ENCODE results near the gene NCK1.
"Not testable (repeated sequence)": the region's sequence is repeated elsewhere in the genome, so short reads cannot be mapped to it uniquely, and the experiment has no call there.

- TF ChIP-seq, protein P1, sequence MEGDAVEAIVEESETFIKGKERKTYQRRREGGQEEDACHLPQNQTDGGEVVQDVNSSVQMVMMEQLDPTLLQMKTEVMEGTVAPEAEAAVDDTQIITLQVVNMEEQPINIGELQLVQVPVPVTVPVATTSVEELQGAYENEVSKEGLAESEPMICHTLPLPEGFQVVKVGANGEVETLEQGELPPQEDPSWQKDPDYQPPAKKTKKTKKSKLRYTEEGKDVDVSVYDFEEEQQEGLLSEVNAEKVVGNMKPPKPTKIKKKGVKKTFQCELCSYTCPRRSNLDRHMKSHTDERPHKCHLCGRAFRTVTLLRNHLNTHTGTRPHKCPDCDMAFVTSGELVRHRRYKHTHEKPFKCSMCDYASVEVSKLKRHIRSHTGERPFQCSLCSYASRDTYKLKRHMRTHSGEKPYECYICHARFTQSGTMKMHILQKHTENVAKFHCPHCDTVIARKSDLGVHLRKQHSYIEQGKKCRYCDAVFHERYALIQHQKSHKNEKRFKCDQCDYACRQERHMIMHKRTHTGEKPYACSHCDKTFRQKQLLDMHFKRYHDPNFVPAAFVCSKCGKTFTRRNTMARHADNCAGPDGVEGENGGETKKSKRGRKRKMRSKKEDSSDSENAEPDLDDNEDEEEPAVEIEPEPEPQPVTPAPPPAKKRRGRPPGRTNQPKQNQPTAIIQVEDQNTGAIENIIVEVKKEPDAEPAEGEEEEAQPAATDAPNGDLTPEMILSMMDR (IDR thresholded peaks at IDR 0.05; ENCODE audit: low read length): not testable (repeated sequence)
- not testable (repeated sequence) for TF ChIP-seq EZH2 (IDR thresholded peaks at IDR 0.05; ENCODE audit: borderline replicate concordance, low read length)
Measured at GRCh38 chr3:136879510-136879909, 17.5 kb downstream of the NCK1 start.
